Measurements from ENCODE around the gene PLEKHG4. TPM values are rescaled to one million over a fixed set of nuclear protein-coding genes. Genes with fewer than 3 reads are reported as not detected.

Gene PLEKHG4
- total RNA-seq, 2 experiments from 2014 or later: 14.3 to 14.4 TPM

GRCh38 chr16:67329901-67330300 is 50.6 kb downstream of the PLEKHG4 start:
- CTCF ChIA-PET: interaction anchor here (0.6 to 1.5 kb wide), 2 partner anchors 69 to 73 kb away, joined by 3 read pairs; no protein-coding TSS in a partner anchor
- no peak overlapping the region for H3K27ac Mint-ChIP-seq
- peaks cover 3% of the 10 kb centered on the region for H3K9me3 Mint-ChIP-seq
- no peak for DNase-seq
- no peak overlapping the region for H3K4me3 Mint-ChIP-seq
- no peaks in the 10 kb centered on the region for H3K36me3 Mint-ChIP-seq (ENCODE audit: low read depth)
- peaks cover 23% of the 10 kb centered on the region for H3K27me3 Mint-ChIP-seq (ENCODE audit: low read depth)
- intact Hi-C loops (cut with micrococcal nuclease): no loop called here
- peaks cover 8% of the 10 kb centered on the region for H3K4me1 Mint-ChIP-seq (ENCODE audit: low read depth)

DNA sequence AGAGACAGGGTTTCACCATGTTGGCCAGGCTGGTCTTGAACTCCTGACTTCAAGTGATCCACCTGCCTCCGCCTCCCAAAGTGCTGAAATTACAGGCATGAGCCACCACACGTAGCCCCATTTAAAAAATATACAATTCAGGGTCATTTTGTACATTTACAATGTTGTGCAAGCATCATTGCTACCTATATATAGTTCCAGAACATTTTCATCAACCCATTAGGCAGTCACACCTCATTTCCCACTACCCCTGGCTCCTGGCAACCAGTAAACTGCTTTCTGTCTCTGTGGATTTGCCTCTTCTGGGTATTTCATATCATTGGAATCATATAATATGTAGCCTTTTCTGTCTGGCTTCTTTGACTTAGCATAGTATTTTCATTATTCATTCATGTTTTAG is 54.0 kb downstream of the PLEKHG4 start:
- Mint-ChIP-seq H3K27me3 (ENCODE audit: low read depth) (peaks cover 3% of the 10 kb centered on the region), H3K4me1 (ENCODE audit: low read depth) (no peaks in the 10 kb centered on the region), H3K36me3 (ENCODE audit: low read depth) (no peaks in the 10 kb centered on the region), H3K27ac (no peak overlapping the region), H3K9me3 (peaks cover 8% of the 10 kb centered on the region), H3K4me3 (no peak overlapping the region)
- intact Hi-C loops (cut with micrococcal nuclease): no loop called here
- DNase-seq: no peak
- CTCF ChIA-PET: interaction anchor here (1.0 kb wide), 1 partner anchor 95 kb away, joined by 4 read pairs; no protein-coding TSS in a partner anchor

DNA sequence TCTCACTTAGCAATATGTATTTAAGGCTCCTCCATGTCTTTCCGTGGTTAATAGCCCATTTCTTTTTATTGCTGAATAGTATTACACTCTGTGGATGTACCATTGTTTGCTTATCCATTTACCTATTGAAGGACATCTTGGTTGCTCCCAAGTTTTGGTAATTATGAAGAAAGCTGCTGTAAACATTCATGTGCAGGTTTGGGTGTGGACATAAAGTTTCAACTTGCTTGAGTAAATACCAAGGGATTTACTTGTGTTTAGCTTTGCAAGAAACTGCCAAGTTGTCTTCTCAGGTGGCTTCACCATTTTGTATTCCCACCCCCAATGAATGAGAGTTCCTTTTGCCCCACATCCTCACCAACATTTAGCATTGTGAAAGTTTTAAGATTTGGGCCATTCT is 56.8 kb downstream of the PLEKHG4 start:
- H3K27me3 Mint-ChIP-seq (ENCODE audit: low read depth): peaks cover 10% of the 10 kb centered on the region
- no peak overlapping the region for H3K27ac Mint-ChIP-seq
- H3K4me1 Mint-ChIP-seq (ENCODE audit: low read depth): no peaks in the 10 kb centered on the region
- H3K4me3 Mint-ChIP-seq: no peak overlapping the region
- DNase-seq: no peak
- intact Hi-C loops (cut with micrococcal nuclease): no loop called here
- H3K9me3 Mint-ChIP-seq: peaks cover 8% of the 10 kb centered on the region
- CTCF ChIA-PET: interaction anchor here (0.7 kb wide), 1 partner anchor 227 kb away, joined by 3 read pairs; no protein-coding TSS in a partner anchor
- no peaks in the 10 kb centered on the region for H3K36me3 Mint-ChIP-seq (ENCODE audit: low read depth)

DNA sequence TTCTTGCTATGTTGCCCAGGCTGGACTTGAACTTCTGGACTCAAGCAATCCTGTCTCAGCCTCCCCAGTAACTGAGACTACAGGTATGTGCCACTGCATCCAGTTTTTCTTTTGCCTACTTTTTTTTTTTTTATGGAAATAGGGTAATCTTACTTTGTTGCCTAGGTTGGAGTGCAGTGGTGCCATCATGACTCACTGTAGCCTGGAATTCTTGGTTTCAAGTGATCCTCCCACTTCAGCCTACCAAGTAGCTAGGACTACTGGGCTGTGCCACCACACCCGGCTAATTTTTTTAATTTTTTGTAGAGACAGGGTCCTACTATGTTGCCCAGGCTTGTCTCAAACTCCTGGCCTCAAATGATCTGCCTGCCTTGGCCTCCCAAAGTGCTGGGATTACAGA is 57.3 kb downstream of the PLEKHG4 start:
- Mint-ChIP-seq H3K27me3 (ENCODE audit: low read depth) (peaks cover 10% of the 10 kb centered on the region), H3K27ac (no peak overlapping the region), H3K4me1 (ENCODE audit: low read depth) (no peaks in the 10 kb centered on the region), H3K36me3 (ENCODE audit: low read depth) (no peaks in the 10 kb centered on the region), H3K4me3 (no peak overlapping the region), H3K9me3 (peaks cover 8% of the 10 kb centered on the region)
- intact Hi-C loops (cut with micrococcal nuclease): no loop called here
- DNase-seq: no peak
- CTCF ChIA-PET: no interaction called here

Other genes starting within 250 kb of the PLEKHG4 start
- gene PHAF1, start 169.6 kb upstream of the PLEKHG4 start, total RNA-seq: 1 to 10 TPM; 7.8 to 8.4 TPM
- gene B3GNT9, start 128.5 kb upstream of the PLEKHG4 start, total RNA-seq: 1 to 10 TPM; 1.1 to 1.2 TPM
- 10 to 100 TPM; 17.7 to 21.1 TPM for gene TRADD, start 119.6 kb upstream of the PLEKHG4 start, total RNA-seq
- gene FBXL8, start 119.6 kb upstream of the PLEKHG4 start, total RNA-seq: 10 to 100 TPM; 13.8 to 15.3 TPM
- 10 to 100 TPM; 11.1 to 12.3 TPM for gene HSF4, start 114.8 kb upstream of the PLEKHG4 start, total RNA-seq
- 1 to 10 TPM; 3.8 to 4.4 TPM for gene NOL3, start 109.0 kb upstream of the PLEKHG4 start, total RNA-seq
- gene MATCAP1, start 95.6 kb upstream of the PLEKHG4 start, total RNA-seq: 10 to 100 TPM; 21.9 to 24.0 TPM
- gene EXOC3L1, start 89.4 kb upstream of the PLEKHG4 start, total RNA-seq: not detected
- 10 to 100 TPM; 65.1 to 66.5 TPM for gene E2F4, start 87.4 kb upstream of the PLEKHG4 start, total RNA-seq
- gene ELMO3, start 80.4 kb upstream of the PLEKHG4 start, total RNA-seq: 1 to 10 TPM; 3.8 to 4.4 TPM
- 10 to 100 TPM; 24.6 to 29.4 TPM for gene TMEM208, start 52.4 kb upstream of the PLEKHG4 start, total RNA-seq
- gene FHOD1, start 32.1 kb upstream of the PLEKHG4 start, total RNA-seq: 10 to 100 TPM; 70.7 to 73.7 TPM
- gene SLC9A5, start 30.6 kb upstream of the PLEKHG4 start, total RNA-seq: 1 to 10 TPM; 5.2 TPM
- 1 to 10 TPM; 1.0 to 1.3 TPM for gene KCTD19, start 47.2 kb downstream of the PLEKHG4 start, total RNA-seq
- under 1 TPM in 1 of 2 experiments, not detected in 1; 0.64 TPM for gene LRRC36, start 47.3 kb downstream of the PLEKHG4 start, total RNA-seq
- gene TPPP3, start 114.0 kb downstream of the PLEKHG4 start, total RNA-seq: not detected
- gene ZDHHC1, start 136.9 kb downstream of the PLEKHG4 start, total RNA-seq: under 1 TPM; 0.12 to 0.32 TPM
- 1 to 10 TPM in 1 of 2 experiments, under 1 TPM in 1; 0.86 to 1.1 TPM for gene HSD11B2, start 151.6 kb downstream of the PLEKHG4 start, total RNA-seq
- 10 to 100 TPM; 11.9 to 15.3 TPM for gene ATP6V0D1, start 201.6 kb downstream of the PLEKHG4 start, total RNA-seq
- not detected for gene AGRP, start 204.0 kb downstream of the PLEKHG4 start, total RNA-seq
- gene RIPOR1, start 249.3 kb downstream of the PLEKHG4 start, total RNA-seq: 10 to 100 TPM; 34.2 to 41.9 TPM

All from activated naive CD4-positive, alpha-beta T cell treated with anti-CD3 and anti-CD28 coated beads for 36 hours (primary cell).